DOHH2 (cell line): ENCODE data around the gene DGKB.

ENCODE experiments used
- CTCF ChIP-seq: fragments of 200-600 bp; sonication (generic); IDR thresholded peaks from one replicate; pipeline ENCODE4 v1.5.1; 2014; ENCODE audit warnings: antibody characterized with exemption, mild to moderate bottlenecking, low read depth, low read length; ENCODE audit not compliant: poor library complexity, severe bottlenecking
- EZH2phosphoT487 ChIP-seq: fragments of 200-600 bp; sonication (generic); IDR thresholded peaks from 2 replicates; pipeline ENCODE4 v1.6.1; 2017; ENCODE audit warnings: borderline replicate concordance, mild to moderate bottlenecking, antibody characterized with exemption, low read length, moderate library complexity, mixed read lengths

DNA sequence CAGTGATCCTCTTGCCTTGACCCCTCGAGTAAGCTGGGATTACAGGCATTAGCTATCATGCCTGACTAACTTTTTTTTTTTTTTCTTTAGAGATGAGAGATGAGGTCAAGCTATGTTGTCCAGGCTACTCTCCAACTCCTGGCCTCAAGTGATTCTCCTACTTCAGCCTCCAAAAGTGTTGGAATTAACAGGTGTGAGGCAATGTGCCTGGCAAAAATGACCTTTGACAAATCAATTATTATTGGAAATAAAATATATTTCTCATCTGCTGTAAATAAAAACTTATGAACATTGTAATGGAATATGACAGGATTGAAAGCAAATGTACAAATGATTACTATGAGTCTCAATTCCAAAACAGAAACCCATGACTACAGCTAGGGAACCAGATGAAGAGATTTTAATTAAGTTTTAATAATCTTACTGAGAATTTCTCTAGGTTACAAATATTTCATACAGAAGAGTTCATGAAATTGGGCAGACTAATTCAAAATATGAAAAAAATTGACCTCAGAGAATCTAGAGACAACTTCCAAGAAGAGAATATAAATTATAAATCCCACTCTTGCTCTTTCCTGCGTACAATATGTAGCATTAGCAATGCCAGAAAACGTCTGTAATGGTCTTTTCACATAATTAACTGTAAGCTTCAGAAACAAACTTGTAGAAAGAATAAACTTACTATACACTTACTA is 414.7 kb downstream of the DGKB start:
- TF ChIP-seq CTCF (no peak), EZH2phosphoT487 (no peak)
